Liver (tissue), 9 donors: ENCODE measurements around the gene NCAM2. TPM values are rescaled to one million over a fixed set of nuclear protein-coding genes. Genes with fewer than 3 reads are reported as not detected.

Experiments used
- DNase-seq: peaks from one replicate; pipeline ENCODE4 v3.0.0-alpha.2; 2017; ENCODE audit warnings: low spot score
- H3K27ac ChIP-seq, 2 donors: one replicate each; pipeline ENCODE4 v1.7.0; 2013; ENCODE audit warnings: inconsistent platforms in 2 of 2, low read length in 2 of 2, control low read depth in 1 of 2, low read depth in 1 of 2, mild to moderate bottlenecking in 1 of 2
- H3K27me3 ChIP-seq, 4 donors: one replicate each; pipeline versions ENCODE4 v1.6.1 to v1.7.0; 2013; ENCODE audit warnings: low read length in 3 of 4, inconsistent platforms in 1 of 4, mild to moderate bottlenecking in 1 of 4, moderate library complexity in 1 of 4; ENCODE audit not compliant: control insufficient read depth in 4 of 4, insufficient read depth in 4 of 4
- H3K36me3 ChIP-seq, 4 donors: one replicate each; pipeline versions ENCODE4 v1.6.1 to v1.7.0; 2013; ENCODE audit warnings: low read length in 3 of 4, mild to moderate bottlenecking in 3 of 4, low read depth in 1 of 4, moderate library complexity in 1 of 4; ENCODE audit not compliant: control insufficient read depth in 4 of 4, insufficient read depth in 3 of 4
- H3K4me1 ChIP-seq, 4 donors: one replicate each; pipeline versions ENCODE4 v1.6.1 to v1.7.0; 2013; ENCODE audit warnings: low read length in 3 of 4, mild to moderate bottlenecking in 3 of 4, moderate library complexity in 1 of 4; ENCODE audit not compliant: control insufficient read depth in 4 of 4, insufficient read depth in 4 of 4
- H3K4me3 ChIP-seq, 3 donors: one replicate each; pipeline versions ENCODE4 v1.6.1 to v1.7.0; 2013; ENCODE audit warnings: low read length in 3 of 3, control low read depth in 1 of 3, low read depth in 1 of 3, mild to moderate bottlenecking in 1 of 3
- H3K9ac ChIP-seq, 2 donors: one replicate each; pipeline ENCODE4 v1.7.0; 2013; ENCODE audit warnings: low read length in 2 of 2, mild to moderate bottlenecking in 2 of 2, moderate library complexity in 2 of 2, control low read depth in 1 of 2, low read depth in 1 of 2
- H3K9me3 ChIP-seq, 4 donors: one replicate each; pipeline versions ENCODE4 v1.6.1 to v1.7.0; 2013; ENCODE audit warnings: low read length in 3 of 4; ENCODE audit not compliant: control insufficient read depth in 4 of 4
- ATF3 ChIP-seq: IDR thresholded peaks from 2 replicates; pipeline ENCODE4 v1.6.1; 2016; ENCODE audit warnings: antibody characterized with exemption
- EGR1 ChIP-seq, 2 donors: IDR thresholded peaks; 2 replicates each; pipeline ENCODE4 v1.6.1; 2016 to 2018; ENCODE audit warnings: antibody characterized with exemption in 2 of 2, low read depth in 2 of 2
- FOXA1 ChIP-seq: IDR thresholded peaks from 2 replicates; pipeline ENCODE4 v1.6.1; 2016; ENCODE audit warnings: antibody characterized with exemption
- FOXA2 ChIP-seq: IDR thresholded peaks from 2 replicates; pipeline ENCODE4 v1.6.1; 2016; ENCODE audit warnings: antibody characterized with exemption
- GABPA ChIP-seq, 2 donors: IDR thresholded peaks in 1 of 2; conservative IDR thresholded peaks in 1 of 2; 2 replicates each; pipeline ENCODE4 v1.6.1; 2016; ENCODE audit warnings: antibody characterized with exemption in 2 of 2, mild to moderate bottlenecking in 1 of 2, moderate library complexity in 1 of 2
- HNF4A ChIP-seq, 2 donors: conservative IDR thresholded peaks; 2 replicates each; pipeline ENCODE4 v1.6.1; 2016; ENCODE audit warnings: antibody characterized with exemption in 2 of 2, mild to moderate bottlenecking in 2 of 2
- HNF4G ChIP-seq: IDR thresholded peaks from 2 replicates; pipeline ENCODE4 v1.6.1; 2016; ENCODE audit warnings: antibody characterized with exemption
- JUND ChIP-seq, 2 donors: IDR thresholded peaks; 2 replicates each; pipeline ENCODE4 v1.6.1; 2016; ENCODE audit warnings: antibody characterized with exemption in 2 of 2
- MAX ChIP-seq: IDR thresholded peaks from 2 replicates; pipeline ENCODE4 v1.6.1; 2016; ENCODE audit warnings: antibody characterized with exemption
- NR2F2 ChIP-seq: IDR thresholded peaks from 2 replicates; pipeline ENCODE4 v1.6.1; 2016; ENCODE audit warnings: antibody characterized with exemption
- RAD21 ChIP-seq, 2 donors: IDR thresholded peaks; 2 replicates each; pipeline ENCODE4 v1.6.1; 2016; ENCODE audit warnings: antibody characterized with exemption in 2 of 2, mild to moderate bottlenecking in 2 of 2
- REST ChIP-seq: IDR thresholded peaks from 2 replicates; pipeline ENCODE4 v1.6.1; 2016; ENCODE audit warnings: antibody characterized with exemption, mild to moderate bottlenecking
- RXRA ChIP-seq, 2 donors: IDR thresholded peaks; 2 replicates each; pipeline ENCODE4 v1.6.1; 2017 to 2018; ENCODE audit warnings: antibody characterized with exemption in 2 of 2, mild to moderate bottlenecking in 1 of 2
- SP1 ChIP-seq: IDR thresholded peaks from 2 replicates; pipeline ENCODE4 v1.6.1; 2018; ENCODE audit warnings: antibody characterized with exemption, mild to moderate bottlenecking
- TAF1 ChIP-seq: conservative IDR thresholded peaks from 2 replicates; pipeline ENCODE4 v1.6.1; 2016; ENCODE audit warnings: antibody characterized with exemption, mild to moderate bottlenecking
- YY1 ChIP-seq: IDR thresholded peaks from 2 replicates; pipeline ENCODE4 v1.6.1; 2016; ENCODE audit warnings: antibody characterized with exemption, mild to moderate bottlenecking
- WGBS: extraction: QIAGEN DNeasy Blood & Tissue Kit; methylation state at CpG from one replicate; pipeline ENCODE4 v1.1.7; 2013; 5-methylcytosine and 5-hydroxymethylcytosine counted together
- polyA plus RNA-seq, 2 donors: library from polyadenylated mRNA; stranded (reverse) in 1 of 2; unstranded in 1 of 2; fragments of 200-250 nt in 1 of 2; fragments of >200 nt in 1 of 2; fragmentation: Nextera tagmentation in 1 of 2; extraction: Ambion mirVana in 1 of 2; gene quantifications; one replicate each; pipeline versions ENCODE4 v1.2.1 to v1.2.3, GENCODE V29; 2013 to 2015
- total RNA-seq, 2 donors: library from RNA; depleted of rRNA; stranded (reverse); fragments of >200 nt; gene quantifications; one replicate each; pipeline ENCODE4 v1.2.3, GENCODE V29; 2014
- donor health status: healthy.
- donor health status: healthy.
- donor health status: healthy.
- donor health status: healthy.
- donor health status: healthy.

NCAM2 gene
- total and polyA plus RNA-seq, 4 donors, result 0.06 to 0.51 (median 0.24) TPM

GRCh38 chr21:21158376-21158918 is 160.2 kb downstream of the NCAM2 start:
- Histone ChIP-seq H3K9me3 (no peaks in the 10 kb centered on the region), H3K27me3 (no peaks in the 10 kb centered on the region), H3K36me3 (no peaks in the 10 kb centered on the region), H3K4me3 (no peak overlapping the region), H3K4me1 (no peaks in the 10 kb centered on the region), H3K9ac (no peak overlapping the region), H3K27ac (no peak overlapping the region)
- no peak for TF ChIP-seq NR2F2
- no peak for TF ChIP-seq HNF4A (conservative IDR thresholded peaks at IDR 0.05)
- TF ChIP-seq JUND (IDR thresholded peaks at IDR 0.05), result no peak
- no peak for TF ChIP-seq ATF3
- TF ChIP-seq REST, result no peak
- no peak for TF ChIP-seq RAD21 (IDR thresholded peaks at IDR 0.05)
- no peak for TF ChIP-seq SP1
- no peak for TF ChIP-seq GABPA (IDR thresholded peaks at IDR 0.05 in 1 of 2, conservative IDR thresholded peaks at IDR 0.05 in 1 of 2)
- no peak for TF ChIP-seq TAF1
- TF ChIP-seq EGR1 (IDR thresholded peaks at IDR 0.05; ENCODE audit: low read depth in 2 of 2), result no peak
- no peak for TF ChIP-seq HNF4G
- no peak for TF ChIP-seq YY1
- no peak for TF ChIP-seq MAX
- no peak for TF ChIP-seq RXRA (IDR thresholded peaks at IDR 0.05)
- WGBS, result 88% methylated on average over 12 of the region's 12 CpGs
- no peak for DNase-seq

GRCh38 chr21:21159253-21159899 is 161.2 kb downstream of the NCAM2 start:
- no peak for TF ChIP-seq FOXA1
- TF ChIP-seq YY1, result no peak
- TF ChIP-seq TAF1, result no peak
- no peak for DNase-seq
- 54% methylated on average over 3 of the region's 3 CpGs for WGBS

GRCh38 chr21:21162786-21163185 is 164.6 kb downstream of the NCAM2 start:
- 50% methylated on average over 4 of the region's 4 CpGs for WGBS
- H3K27ac ChIP-seq, result no peak overlapping the region
- H3K36me3 ChIP-seq, result no peaks in the 10 kb centered on the region
- H3K4me3 ChIP-seq, result no peak overlapping the region
- no peak overlapping the region for H3K9ac ChIP-seq
- H3K27me3 ChIP-seq, result no peaks in the 10 kb centered on the region
- no peaks in the 10 kb centered on the region for H3K4me1 ChIP-seq
- TF ChIP-seq RAD21 (IDR thresholded peaks at IDR 0.05) (no peak), NR2F2 (no peak), HNF4A (conservative IDR thresholded peaks at IDR 0.05) (no peak), TAF1 (no peak), SP1 (no peak), GABPA (IDR thresholded peaks at IDR 0.05 in 1 of 2, conservative IDR thresholded peaks at IDR 0.05 in 1 of 2) (no peak), FOXA2 (no peak)
- no peak for DNase-seq
- no peaks in the 10 kb centered on the region for H3K9me3 ChIP-seq

More at GRCh38 chr21:21159253-21159899, 161.2 kb downstream of the NCAM2 start:
- Histone ChIP-seq H3K27me3 (no peaks in the 10 kb centered on the region), H3K4me3 (no peak overlapping the region), H3K9me3 (no peaks in the 10 kb centered on the region), H3K9ac (no peak overlapping the region), H3K4me1 (no peaks in the 10 kb centered on the region), H3K27ac (no peak overlapping the region), H3K36me3 (no peaks in the 10 kb centered on the region)
